Stimulated activated CD4-positive, alpha-beta T cell treated with anti-CD3 and anti-CD28 coated beads, Interleukin-4, amount 100 ng/mL, for 24 hours (primary cell): ENCODE measurements around the gene NOX5.
"Not testable (repeated sequence)": the region's sequence is repeated elsewhere in the genome, so short reads cannot be mapped to it uniquely, and the experiment has no call there.

Source experiments
- DNase-seq: peaks from one replicate; pipeline ENCODE4 v3.0.0-alpha.2; 2020

NOX5 gene

DNA sequence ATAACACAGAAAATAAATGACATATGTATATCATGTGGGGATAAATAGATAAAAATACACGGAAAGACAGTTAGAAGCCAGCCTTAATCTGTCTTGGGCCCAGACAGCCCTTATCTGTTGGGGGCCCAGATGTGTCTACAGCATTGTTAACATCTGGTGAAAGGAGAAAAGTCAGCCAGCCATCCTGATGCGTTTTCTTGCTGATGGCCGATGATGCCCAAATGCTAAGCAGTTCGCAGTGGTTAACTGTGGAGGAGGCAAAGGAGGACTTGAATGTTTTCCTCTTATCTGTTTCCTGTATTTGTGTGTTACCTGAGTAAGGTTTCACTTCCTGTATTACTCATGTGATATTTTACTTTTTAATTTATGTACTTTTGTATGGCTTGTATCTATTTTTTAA lies 46.2 kb downstream of the NOX5 start:
- peak; percentile 26 for DNase-seq

DNA sequence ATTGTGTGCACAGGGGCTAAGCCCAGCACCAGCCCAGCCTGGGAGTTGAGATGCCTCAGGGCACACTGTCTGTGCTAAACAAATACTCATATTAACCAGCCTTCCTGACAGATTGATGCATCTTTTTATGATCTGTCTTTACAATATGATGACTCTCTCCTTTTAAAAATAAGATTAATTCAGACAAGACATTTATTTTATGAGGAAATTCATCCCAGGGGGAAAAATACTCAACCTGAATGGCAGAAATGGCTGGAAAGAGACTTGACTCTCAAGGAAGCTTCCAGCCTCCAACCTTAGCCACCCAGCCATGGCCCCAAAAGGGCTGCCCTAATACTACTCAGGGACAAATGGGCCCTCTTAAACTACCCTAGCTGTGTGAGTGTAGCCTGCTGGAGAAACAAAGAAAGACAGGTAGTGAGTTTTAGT lies 46.9 kb downstream of the NOX5 start:
- DNase-seq: no peak

DNA sequence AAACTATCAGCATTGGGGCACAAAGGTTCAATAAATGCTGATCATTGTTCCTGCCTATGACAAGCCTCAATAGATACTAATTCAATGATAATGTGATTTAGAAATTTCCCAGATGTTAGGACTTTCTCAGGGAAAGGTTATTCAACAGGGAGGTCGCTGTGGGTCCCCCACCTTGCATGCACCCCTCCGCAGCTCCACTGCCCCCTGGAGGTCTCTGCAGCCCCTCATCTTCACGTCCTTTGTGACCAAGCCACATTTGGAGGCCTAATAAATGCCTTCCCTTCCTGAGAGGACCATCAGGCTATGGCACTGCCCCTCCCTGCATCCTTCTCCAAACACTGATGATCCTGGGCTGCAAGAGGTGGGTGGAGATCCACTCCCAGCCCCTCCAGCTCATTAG lies 50.2 kb downstream of the NOX5 start:
- DNase-seq: no peak

DNA sequence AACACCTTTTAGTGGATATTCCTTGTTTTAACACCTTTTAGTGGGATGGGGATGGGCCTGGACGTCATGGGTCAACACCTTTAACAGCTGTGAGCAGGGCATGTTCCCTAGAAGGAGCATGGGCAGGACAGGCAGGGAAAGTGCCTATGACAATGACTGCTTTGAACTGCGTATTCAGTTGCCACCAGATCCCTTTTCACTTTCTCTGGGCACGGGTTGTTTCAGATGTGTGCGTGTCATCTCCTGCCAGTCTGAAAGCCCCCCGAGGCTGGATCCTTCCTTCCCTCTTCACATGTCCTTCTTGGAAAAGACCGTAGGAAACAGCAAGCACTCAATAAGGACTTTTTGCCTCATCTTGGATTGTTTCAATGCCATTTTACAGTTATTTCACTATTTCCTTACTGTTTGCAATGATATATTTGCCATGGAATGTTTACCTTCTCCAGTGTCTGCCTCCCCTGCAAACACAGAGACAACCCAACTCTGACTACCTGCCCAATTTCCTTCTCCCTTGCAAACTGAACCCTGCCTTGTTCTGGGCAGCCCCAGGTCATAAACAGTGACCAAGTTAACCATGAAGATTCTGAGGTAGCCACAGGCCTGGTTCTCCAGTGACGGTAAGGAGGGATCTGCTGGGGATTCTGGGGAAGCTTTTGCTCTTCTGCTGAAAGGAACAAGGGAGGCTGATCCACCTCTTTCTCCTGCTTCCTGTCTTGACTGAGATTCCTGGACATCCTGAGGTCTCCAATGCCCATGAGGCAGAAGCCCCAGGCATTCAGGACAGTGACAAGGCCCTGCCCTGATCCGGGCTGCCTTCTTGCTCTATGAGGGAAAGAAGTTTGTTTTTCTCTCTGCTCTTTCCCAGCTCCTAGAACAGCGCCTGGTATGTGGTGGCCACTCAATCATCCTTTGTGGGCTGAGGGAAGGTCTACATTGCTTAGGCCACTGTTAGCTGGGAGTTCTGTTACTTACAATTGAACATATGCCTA lies 51.8 kb downstream of the NOX5 start:
- no peak for DNase-seq

DNA sequence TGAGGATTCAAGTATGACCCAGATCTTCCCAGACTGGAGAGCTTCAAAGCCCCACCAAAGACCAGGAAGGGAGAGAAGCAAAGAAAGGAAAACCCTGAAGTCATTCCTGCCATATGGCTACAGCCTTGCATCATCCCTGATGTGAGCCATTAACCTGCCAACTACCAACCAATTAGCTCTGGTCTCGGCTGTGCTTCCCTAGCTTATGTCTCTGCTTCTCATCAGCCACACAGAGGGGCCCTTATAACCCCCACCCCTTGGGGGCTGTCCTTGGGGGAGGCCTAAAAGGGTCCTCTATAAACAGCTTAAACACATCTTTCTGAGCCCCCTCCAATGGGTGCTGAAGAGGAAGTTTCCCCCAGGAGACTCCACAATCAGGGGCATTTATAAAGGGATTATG lies 52.8 kb downstream of the NOX5 start:
- DNase-seq: no peak

DNA sequence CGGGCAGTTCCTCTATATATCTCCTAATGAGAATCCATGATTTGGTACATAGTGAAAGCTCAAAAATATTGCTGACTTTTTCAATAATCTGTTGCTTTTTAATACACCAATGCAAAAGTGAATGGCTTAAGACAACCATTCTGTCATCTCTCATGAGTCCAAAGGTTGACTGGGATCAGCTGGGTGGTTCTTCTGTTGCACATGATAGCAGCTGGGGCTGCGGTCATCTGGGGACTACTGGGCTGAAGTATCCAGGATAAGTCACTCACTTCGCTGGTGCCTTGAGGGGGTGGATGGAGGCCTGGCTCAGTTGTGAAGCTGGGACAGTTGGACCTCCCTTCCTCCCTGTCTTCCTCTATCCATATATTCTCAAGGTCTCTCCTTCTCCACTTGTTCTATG lies 53.7 kb downstream of the NOX5 start:
- no peak for DNase-seq

DNA sequence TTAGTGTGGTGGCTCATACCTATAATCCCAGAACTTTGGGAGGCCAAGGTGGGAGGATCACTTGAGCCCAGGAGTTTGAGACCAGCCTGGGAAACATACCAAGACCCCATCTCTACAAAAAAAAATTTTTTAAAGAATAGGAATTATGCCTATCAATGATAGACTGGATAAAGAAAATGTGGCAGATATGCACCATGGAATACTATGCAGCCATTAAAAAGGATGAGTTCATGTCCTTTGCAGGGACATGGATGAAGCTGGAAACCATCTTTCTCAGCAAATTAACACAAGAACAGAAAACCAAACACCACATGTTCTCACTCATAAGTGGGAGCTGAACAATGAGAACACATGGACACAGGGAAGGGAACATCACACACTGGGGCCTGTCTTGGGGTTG lies 54.8 kb downstream of the NOX5 start:
- not testable (repeated sequence) for DNase-seq

DNA sequence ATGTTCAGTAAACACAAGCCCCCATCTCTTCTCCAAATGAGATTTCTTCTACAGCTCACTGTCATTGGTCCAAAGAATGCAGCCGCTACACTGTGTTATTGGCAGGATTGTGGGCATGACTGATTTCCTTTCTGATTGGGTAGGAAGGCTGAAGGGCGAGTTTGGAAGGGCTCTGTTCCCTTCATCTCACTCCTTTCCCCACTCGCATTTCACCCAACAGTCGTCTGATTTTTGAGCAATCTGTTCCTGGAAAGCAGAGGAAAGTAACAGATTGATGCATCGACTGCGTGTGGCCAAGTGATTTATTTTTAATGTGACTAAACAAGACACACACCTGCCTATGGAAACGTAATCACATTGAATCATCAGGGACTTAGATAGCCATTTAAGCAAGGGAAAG lies 55.5 kb downstream of the NOX5 start:
- DNase-seq: no peak

DNA sequence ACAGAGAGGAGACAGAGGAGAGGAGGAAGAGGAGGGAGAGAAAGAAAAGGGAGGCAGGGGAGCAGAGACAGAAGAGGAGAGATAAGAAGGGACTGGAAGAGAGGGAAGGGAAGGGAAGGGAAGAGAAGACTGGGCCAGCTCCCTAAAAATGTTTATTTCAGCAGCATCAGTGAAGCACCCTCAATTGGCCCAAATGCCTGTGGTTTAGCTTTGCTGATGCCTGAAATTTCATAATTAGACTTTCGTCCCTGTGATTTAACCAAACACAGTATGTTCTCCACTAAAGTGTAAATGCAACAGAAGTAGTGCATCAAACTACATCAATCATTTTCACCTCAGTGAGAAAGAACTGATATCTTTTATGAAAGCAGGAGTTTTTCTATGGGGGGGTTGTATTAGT lies 55.9 kb downstream of the NOX5 start:
- DNase-seq: no peak

DNA sequence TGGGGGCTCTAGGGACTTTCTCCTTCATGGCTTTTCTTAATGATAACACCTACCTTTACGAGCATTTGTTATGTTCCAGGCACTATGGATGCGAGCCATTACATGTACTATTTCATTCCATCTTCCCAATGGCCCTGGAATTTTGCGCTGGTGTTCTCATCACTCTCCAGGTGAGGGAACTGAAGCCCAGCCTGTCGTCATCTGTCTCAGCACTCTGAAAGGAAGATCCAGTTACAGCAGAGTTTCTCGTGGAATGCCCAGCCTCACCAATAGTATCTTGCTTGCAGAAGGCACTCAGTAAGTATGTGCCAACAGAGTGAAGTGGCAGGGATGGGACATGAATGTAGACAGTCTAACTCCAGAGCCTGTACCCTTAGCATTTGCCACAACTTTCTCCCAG lies 56.8 kb downstream of the NOX5 start:
- DNase-seq: no peak

DNA sequence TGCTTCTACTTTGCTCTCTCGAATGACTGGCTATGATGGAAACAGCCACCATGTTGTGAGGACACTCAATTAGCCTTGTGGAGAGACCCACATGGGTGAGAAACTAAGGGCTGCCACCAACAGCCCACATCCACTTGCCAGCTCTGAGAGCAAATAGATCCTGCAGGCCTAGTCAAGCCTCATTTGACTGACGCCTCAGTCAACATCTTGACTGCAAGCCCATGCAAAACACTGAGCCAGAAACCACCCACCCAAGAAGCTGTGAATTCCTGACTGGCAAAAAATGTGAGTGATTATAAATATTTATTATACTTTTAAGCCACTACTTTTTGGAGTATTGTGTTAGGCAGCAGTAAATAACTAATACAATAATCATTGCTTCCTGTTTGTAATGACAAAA lies 58.4 kb downstream of the NOX5 start:
- DNase-seq: no peak

DNA sequence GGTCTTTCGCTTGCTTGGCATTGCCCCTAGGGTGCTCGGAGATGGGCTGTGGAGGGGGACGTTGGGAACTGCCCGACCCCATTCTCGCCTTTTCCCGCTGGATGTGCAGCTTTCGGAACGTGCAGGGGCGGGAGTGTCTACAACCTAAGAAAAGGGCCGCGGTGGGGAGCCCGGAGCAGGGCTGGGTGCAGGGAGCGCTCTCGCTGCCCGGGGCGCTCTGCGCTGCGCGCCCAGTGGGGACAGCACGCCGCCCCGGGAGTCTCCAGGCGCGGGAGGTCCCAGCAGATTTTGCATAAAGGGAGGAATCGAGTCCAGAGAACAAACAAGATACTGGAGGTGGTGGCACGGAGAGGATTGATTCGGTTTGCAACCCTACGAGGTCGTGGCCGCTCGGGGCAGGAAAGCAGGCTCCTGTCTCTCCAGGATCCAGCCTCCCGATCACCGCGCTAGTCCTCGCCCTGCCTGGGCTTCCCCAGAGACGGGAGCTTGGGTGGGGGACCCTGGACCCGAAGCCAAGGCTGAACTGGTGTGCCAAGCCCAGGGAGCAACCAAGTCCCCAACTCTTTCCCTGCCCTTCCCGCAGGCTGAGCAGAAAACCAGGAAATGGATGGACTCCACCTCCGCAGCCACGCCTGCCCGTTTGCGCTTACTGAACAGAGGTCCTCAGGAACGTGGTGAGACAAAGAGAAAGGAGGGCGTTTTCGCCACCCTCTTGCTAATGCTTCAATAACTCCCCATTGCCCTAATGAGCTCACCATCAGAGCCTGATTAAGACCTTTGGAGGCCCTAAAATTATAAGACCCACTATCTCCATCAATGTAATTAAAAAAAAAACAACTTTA lies 59.7 kb downstream of the NOX5 start:
- no peak for DNase-seq

DNA sequence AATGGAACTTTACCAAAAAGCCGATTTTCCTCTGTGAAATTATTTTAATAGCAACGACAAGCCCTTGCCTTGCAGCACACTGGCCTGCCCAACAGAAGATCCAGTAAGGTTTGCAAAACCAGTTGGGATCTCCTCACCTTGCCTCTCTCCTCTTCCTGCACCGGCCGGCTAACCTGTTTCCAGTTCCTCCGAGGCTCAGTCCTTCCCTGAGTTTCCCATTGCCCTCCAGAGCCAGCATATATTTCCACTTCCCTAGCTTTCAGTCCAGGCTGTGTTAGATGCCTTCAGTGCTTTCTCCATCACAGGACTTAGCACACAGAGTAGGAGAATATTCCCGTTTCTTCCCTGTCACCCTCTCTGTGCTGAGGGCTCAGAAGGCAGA lies 60.3 kb downstream of the NOX5 start:
- no peak for DNase-seq

DNA sequence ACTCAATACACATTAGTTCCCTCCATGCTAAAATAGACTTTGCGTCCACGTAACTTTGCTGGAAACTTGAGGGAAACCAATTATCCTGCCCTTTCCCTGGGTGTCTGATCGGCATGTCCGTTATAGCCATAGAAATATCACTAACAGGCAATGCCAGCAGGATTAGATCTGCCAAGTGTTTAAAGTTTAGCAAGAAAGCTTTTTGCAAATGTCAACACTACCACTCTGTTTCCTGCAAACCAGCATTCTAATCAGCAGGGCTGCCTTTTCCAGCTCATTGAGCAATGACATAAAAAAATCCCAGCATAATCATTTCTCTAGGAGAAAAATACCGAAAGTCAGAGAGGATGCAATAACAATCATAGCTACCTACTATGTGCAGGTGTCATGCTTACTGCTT lies 60.9 kb downstream of the NOX5 start:
- no peak for DNase-seq

DNA sequence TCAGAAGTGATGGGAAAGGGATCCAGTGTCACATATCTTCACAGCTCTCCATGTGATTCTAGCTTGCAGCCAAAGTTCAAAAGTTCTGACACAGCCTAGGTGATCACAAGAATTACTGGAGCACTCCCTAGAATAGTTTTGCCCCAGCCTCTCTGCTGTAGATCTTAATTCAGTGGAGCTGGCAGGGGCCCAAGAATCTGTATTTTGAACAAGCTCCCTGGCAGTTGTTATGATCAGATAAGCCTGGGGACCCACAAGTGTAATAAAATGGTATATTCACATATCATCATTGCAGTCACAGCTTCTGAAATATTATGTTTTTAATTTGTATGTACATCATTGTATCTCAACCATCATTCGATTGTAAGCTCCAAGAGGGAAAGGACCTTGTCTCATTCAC lies 62.3 kb downstream of the NOX5 start:
- no peak for DNase-seq

DNA sequence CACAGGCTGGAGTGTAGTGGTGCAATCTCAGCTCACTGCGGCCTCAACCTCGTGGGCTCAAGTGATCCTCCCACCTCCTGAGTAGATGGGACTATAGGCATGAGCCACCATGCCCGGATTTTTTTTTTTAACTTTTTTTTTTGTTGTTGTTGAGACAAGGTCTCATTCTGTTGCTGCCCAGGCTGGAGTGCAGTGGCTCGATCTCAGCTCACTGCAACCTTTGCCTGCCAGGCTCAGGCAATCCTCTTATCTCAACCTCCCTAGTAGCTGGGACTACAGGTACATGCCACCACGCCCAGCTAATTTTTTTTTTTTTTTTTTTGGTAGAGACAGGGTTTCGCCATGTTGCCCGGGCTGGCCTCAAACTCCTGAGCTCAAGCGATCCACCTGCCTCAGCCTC lies 64.1 kb downstream of the NOX5 start:
- no peak for DNase-seq

DNA sequence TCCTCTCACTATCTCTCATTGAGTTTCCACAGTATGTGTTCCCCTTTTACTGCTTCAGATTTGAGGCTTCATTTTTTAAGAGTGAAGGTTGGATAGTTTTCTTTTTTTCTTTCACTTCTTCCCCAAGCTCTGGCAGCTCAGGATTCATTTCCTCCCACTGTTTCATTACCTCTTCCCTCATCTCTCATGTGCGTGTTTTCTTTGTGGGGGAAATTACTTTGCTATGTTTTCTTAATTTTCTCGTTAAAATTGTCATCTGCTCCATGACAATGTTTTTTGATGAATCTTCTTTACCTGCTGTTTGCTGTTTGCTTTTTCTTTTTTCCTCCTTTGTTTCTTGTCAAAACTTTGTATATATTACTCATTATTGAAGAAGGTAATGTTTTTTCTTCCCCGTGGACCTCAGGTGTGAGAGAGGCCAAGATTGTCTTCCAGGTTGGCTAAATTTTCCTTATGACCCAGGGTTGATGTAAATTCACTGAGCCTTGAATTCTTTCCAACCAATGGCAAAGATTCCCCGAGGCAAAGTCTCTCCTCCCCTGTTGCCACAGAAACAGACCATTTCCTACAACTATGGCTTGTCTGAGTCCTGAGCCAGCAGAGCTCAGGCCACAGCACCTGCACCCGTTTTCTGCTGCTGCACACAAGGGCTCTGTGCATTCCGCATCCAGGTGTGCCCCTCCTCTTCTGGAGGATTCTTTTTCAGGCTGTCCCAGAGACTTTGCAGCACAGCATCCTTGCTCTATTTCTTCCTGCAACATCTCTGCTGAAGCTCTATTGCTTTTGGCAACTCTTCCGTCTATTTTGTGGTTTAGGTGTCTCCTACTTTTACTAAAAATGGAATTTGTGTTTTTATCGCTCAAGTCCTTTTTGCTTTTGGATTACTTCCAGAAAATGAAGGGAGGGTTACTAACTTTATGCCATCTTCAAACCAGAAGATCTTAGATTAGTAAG lies 66.1 kb downstream of the NOX5 start:
- DNase-seq: no peak

DNA sequence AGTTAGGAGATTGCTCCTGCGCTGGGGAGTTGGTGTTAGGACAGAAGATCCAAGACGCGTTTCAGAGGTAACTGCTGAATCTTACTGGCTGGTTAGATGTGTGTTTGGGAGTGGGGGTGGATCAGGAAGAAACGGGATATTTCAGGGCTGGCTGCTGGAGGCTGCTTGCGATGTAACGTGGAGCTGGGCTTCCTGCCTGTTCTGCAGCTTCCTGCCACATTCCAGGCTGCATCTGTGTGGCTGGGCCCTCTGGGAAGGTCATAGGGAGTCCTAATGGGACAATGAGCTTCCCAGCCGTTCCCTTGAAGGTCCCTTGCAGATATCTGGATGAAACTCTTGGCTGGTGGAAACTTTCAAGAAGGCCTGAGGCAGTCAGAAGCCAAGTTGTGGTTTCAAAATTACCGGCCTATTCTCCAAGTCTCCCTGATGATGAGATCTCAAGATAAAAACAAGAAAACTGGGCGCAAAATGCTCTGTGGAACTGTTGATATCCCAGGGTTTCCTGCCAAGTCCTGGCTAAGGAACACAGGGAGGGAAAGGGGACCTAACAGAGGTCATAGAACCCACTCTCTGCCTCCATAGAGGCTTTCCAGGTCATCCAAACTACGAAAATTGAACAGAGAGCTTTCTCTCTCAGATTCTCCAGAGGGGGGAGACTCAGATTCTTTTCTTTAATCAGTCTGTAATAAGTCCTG lies 67.0 kb downstream of the NOX5 start:
- no peak for DNase-seq

DNA sequence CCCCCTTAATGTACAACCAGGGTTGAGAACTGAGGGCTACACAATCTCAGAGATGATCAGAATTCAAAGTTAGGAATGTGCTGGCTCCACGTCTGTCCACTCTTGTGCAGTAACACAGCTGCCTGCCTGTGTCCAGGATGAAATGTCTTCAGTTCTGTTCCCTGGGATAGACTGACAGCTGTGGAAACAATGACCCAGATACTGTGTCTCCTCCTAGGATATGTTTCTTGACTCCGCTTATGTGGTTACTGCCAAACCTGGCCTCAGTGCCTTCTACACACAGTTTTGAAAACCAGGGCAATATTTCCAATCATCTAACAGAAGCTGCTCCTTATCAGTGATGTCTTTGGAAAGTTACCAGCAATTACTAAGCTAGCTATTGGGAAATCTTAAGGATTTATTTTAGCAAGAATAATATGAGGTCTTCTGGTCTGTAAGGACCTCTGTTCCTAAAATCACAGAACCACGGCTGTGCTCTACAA lies 67.6 kb downstream of the NOX5 start:
- DNase-seq: no peak

DNA sequence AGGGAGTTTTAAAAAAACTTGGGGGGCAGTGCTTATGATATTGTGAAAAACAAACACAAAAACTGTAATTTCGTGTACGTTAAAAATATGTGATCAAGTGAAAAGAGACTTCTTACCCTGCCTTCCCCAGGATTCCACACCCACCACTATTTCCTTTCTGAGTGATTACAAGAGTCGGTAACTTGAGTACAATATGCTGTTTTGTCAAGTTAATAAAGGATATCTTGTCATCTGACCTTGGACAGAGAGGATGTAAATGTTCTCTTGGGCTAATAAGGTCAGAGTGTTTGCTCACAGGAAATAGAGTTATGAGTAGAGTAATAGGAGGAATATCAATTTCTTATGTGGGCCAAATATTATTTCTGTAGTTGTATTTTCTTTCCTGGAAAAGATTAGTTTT lies 68.1 kb downstream of the NOX5 start:
- DNase-seq: no peak

DNA sequence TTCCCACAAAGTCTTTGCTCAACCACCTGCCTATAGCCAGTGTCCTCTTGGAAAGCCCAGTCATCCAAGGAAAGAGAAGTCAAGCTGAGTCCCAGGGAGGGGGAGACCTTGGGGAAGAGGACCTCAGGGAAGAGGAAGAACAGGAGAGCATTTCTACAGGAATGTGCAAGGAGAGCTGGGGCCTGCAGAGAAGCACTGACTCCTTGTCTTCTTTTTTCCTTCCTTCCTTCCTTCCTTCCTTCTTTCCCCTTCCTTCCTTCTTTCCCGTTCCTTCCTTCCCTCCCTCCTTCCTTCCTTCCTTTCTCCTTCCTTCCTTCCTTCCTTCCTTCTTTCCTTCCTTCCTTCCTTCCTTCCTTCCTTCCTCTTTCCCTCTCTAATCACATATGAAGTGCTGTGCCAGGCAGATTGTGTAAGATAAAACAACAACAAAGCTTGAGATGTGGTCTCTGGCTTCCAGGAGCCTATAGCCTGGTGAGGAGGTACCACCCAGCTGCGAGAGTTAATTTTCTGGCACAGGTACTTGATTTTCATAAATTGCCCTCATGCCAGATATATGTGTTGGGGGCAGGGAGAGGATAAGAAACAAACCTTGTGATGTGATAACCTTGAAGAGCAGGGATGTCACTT lies 70.0 kb downstream of the NOX5 start:
- no peak for DNase-seq
